DMS153 treated with DMSO at 0.1 percent for 48 hours (cell line): ENCODE measurements around the gene ZNF425.
"Not testable (repeated sequence)": the region's sequence is repeated elsewhere in the genome, so short reads cannot be mapped to it uniquely, and the experiment has no call there.

ENCODE experiments used
- DNase-seq: peaks from one replicate; lab custom pipeline; 2025; ENCODE audit not compliant: unreplicated experiment; lab: John Stamatoyannopoulos, UW

Gene ZNF425

DNA sequence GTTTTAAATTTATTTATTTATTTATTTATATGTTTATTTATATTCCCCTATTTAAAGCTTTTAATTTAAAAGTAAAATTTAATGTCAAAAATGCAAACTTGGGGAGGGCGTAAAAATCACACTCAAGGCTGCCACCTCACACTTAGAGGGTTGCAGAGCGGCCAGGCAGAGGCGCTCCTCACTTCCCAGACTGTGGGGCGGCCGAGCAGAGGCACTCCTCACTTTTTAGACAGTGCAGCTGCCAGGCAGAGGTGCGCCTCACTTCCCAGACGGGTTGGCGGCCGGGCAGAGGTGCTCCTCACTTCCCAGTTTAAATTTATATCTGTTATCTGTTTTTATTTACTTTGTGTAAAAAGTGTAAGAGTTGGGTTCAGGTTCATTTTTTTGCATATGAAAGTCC, 10.0 kb upstream of the ZNF425 start:
- no peak for DNase-seq

GRCh38 chr7:149133028-149133710, 7.0 kb upstream of the ZNF425 start:
- DNase-seq = no peak

- DNase-seq = no peak
Measured at GRCh38 chr7:149130572-149131198, 4.6 kb upstream of the ZNF425 start.

- DNase-seq = no peak
Measured at GRCh38 chr7:149126662-149127266, 640 bp upstream of the ZNF425 start.

GRCh38 chr7:149125189-149125862, 798 bp downstream of the ZNF425 start:
- no peak for DNase-seq

- DNase-seq = no peak
Measured at GRCh38 chr7:149109969-149110368, 16.2 kb downstream of the ZNF425 start.

- DNase-seq = no peak
Measured at GRCh38 chr7:149104749-149105148, 21.4 kb downstream of the ZNF425 start.

DNA sequence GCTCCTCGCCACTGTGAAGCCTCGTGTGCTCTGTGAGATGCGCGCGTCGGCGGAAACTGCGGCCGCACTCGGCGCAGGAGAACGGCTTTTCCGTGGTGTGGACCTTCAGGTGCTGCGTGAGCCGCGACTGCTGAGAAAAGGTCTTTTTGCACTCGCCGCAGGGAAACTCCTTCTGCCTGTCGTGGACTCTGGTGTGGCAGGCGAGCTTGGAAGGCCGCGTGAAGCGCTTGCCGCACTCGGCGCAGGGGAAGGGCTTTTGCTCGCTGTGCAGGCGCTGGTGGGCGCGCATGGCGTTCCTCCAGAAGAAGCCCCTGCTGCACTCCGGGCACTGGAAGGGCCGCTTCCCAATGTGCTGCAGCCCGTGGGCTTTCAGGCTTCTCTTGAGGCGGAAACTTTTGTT, 21.9 kb downstream of the ZNF425 start:
- DNase-seq = no peak

- no peak for DNase-seq
Measured at GRCh38 chr7:149103424-149103823, 22.7 kb downstream of the ZNF425 start.

DNA sequence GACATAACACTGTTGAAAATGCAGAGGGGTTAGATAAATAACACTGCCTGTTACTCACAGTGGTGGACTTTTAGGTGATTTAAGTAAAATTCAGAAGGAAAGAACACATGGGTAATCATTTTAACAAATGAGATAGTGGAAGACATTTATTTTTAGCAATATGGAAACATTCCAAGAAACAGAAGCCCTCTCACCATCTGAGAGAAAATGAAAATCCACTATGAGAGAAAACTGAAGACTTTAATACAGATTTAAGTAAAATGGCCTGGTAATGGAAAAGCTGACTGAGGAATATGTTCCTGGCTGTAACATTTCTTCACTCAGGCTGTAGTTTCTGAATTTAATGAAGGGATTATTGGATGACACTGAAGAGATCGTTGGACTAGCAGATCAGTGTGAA, 23.5 kb downstream of the ZNF425 start:
- DNase-seq = no peak

- no peak for DNase-seq
Measured at GRCh38 chr7:149100821-149101220, 25.3 kb downstream of the ZNF425 start.

DNA sequence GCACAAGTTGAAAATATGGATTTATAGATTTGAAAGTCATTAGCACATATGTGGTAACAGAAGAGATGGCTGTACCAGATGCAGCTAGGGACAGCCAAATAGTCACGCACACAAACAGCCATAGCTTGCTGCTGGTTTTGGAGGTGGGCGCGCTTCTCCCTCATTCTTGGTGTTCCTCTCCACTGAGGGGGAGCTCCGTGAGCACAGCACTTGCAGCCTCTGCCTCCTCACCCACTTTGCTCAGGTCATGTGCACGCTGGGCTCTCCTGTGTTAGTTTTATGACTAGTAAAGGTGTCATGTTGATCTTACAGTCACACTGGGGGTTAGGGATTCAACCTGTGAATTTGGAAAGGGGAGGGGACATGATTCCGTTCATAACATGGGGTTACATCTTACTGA, 27.1 kb downstream of the ZNF425 start:
- DNase-seq = no peak

GRCh38 chr7:149097088-149097487, 29.0 kb downstream of the ZNF425 start:
- no peak for DNase-seq

DNA sequence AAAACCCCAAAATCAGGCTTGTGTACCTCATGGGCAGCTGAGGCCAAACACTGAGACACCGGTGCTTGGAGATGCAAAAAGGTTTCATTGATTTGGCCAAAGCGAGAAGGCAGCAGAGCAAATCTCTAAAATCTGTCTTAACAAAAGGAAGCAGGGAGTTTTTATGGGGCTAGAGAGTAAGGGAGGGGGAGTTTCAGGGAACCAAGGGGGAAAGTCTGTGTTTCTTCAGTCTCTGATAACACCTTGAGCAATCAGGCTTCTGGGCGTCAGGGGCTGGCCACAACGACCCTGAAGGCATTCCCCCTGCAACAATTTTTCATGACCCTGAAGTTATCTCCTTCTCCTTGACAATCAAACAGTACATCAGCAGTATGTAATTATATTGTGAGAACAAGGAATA, 32.9 kb downstream of the ZNF425 start:
- no peak for DNase-seq

DNA sequence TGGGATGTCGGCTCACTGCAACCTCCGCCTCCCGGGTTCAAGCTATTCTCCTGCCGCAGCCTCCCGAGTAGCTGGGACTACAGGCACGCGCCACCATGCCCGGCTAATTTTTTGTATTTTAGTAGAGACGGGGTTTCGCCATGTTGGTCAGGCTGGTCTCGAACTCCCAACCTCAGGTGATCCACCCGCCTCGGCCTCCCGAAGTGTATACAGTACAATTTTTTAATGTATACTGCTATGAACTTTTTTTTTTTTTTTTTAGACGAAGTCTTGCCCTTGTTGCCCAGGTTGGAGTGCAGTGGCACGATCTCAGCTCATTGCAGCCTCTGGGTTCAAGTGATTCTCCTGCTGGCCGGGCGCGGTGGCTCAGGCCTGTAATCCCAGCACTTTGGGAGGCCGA, 33.9 kb downstream of the ZNF425 start:
- not testable (repeated sequence) for DNase-seq

DNA sequence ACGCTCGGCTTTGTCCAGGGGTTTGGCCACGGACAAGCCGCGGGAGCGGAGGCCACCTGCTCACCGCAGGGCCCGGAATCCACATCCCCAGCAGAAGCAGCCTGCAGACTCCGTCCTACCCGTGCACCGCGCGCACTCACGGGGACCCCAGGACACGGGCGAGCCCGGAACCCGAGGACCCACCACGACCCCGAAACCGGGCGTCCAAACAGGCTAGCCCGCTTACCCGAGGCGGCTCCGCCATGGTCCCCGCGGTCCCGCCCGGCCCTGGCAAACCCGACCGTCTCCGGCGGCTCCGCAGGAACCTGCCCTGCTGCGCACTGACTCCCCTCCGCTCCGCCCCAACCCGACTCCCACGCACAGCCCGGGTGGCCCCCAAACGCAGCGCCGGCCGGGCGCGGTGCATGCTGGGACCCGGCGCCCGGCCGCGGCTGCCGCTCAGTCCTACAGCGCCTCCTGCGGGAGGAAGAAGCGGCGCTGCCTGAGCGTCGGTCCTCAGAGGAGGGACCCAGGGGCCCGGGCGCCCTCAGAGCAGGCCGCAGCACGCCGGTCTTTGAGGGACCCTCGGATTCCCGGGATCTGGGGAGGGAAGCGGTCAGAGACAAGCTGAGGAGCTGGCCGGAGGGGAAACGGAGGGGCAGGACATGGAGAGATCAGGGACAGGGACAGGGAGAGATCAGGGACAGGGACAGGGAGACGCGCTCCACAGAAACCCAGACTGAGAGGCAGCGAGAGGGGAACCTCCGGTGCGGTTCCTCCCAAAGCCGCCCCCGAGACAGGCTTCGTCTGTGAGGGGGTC, 35.5 kb downstream of the ZNF425 start, which contains the start of gene ZNF786:
TSS of gene ZNF786 (minus strand) at position 322 of the 799 bp plus-strand sequence. CDS start at position 244, 78 bp downstream.
- DNase-seq = peak; percentile 74

DNA sequence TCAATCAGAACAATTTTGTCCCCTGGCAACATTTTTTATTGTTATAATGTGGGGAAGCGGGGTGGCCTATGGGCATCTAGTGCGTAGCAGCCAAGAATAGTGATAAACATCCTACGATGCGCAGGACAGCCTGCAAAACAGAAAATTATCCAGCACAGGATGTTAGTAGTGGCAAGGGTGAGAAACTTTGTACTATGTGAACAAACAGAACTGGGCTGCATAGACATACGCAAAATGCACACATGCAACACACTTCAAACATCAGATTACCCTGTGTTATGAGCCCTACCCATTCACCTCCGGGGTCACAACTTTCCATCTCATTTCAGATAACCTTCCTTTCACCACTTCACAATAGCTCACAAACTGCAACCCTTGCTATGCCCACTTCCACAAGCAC, 38.7 kb downstream of the ZNF425 start:
- DNase-seq = no peak

GRCh38 chr7:149085866-149086265, 40.3 kb downstream of the ZNF425 start:
- no peak for DNase-seq

DNA sequence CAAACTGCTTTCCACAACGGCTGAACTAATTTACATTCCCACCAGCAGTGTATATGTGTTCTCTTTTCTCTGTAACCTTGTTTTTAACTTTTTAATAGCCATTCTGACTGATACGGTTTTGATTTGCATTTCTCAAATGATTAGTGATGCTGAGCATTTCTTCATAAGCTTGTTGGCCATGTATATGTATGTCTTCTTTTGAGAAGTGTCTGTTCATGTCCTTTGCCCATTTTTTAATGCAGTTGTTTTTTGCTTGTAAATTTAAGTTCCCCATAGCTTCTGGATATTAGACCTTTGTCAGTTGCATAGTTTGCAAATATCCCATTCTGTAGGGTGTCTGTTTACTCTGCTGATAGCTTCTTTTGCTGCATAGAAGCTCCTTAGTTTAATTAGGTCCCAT, 41.7 kb downstream of the ZNF425 start:
- no peak for DNase-seq

GRCh38 chr7:149081914-149082313, 44.2 kb downstream of the ZNF425 start:
- no peak for DNase-seq

DNA sequence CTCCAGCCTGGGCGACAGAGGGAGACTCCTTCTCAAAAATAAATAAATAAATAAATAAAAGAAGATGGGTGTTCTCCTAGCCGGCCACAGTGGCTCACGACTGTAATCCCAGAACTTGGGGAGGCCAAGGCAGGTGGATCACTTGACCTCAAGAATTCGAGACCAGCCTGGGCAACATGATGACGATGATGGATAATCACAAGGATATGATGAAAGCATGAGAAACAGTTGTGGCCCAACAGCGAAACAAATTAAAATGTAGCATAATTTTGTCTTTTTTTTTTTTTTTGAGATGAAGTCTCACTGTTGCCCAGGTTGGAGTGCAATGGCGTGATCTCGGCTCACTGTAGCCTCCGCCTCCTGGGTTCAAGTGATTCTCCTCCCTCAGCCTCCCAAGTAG, 48.5 kb downstream of the ZNF425 start:
- no peak for DNase-seq
